NCI-H446 (cell line): ENCODE measurements around the gene NPAS3.

ENCODE experiments used
- DNase-seq, 2 experiments: peaks; one replicate each; lab custom pipeline; 2025; lab: John Stamatoyannopoulos, UW

NPAS3 gene

GRCh38 chr14:33381717-33382116, 443.0 kb downstream of the NPAS3 start:
- DNase-seq, result no peak

GRCh38 chr14:33386140-33386539, 447.5 kb downstream of the NPAS3 start:
- DNase-seq, result no peak

GRCh38 chr14:33386781-33387180, 448.1 kb downstream of the NPAS3 start:
- DNase-seq, result no peak

GRCh38 chr14:33390335-33390734, 451.7 kb downstream of the NPAS3 start:
- DNase-seq, result no peak

- DNase-seq, result no peak
Measured at GRCh38 chr14:33393231-33393894, 454.7 kb downstream of the NPAS3 start.

GRCh38 chr14:33393895-33394368, 455.3 kb downstream of the NPAS3 start:
- DNase-seq, result no peak

- DNase-seq, result no peak
Measured at GRCh38 chr14:33401311-33401710, 462.6 kb downstream of the NPAS3 start.

GRCh38 chr14:33402604-33403003, 463.9 kb downstream of the NPAS3 start:
- no peak for DNase-seq

- no peak for DNase-seq
Measured at GRCh38 chr14:33404054-33404453, 465.4 kb downstream of the NPAS3 start.

GRCh38 chr14:33404964-33405574, 466.4 kb downstream of the NPAS3 start:
- DNase-seq, result no peak

- no peak for DNase-seq
Measured at GRCh38 chr14:33406766-33407165, 468.1 kb downstream of the NPAS3 start.

GRCh38 chr14:33408291-33408690, 469.6 kb downstream of the NPAS3 start:
- DNase-seq, result no peak

GRCh38 chr14:33412450-33412849, 473.8 kb downstream of the NPAS3 start:
- no peak for DNase-seq

- DNase-seq, result no peak
Measured at GRCh38 chr14:33413381-33413780, 474.7 kb downstream of the NPAS3 start.

GRCh38 chr14:33414041-33414440, 475.4 kb downstream of the NPAS3 start:
- DNase-seq, result no peak

- DNase-seq, result no peak
Measured at GRCh38 chr14:33420051-33420627, 481.5 kb downstream of the NPAS3 start.

- DNase-seq, result no peak
Measured at GRCh38 chr14:33430414-33431035, 491.8 kb downstream of the NPAS3 start.

- DNase-seq, result peak in 1 of 2 experiments; percentile 16
Measured at GRCh38 chr14:33432407-33433023, 493.8 kb downstream of the NPAS3 start.

- no peak for DNase-seq
Measured at GRCh38 chr14:33433396-33433795, 494.7 kb downstream of the NPAS3 start.

GRCh38 chr14:33435911-33436689, 497.4 kb downstream of the NPAS3 start:
- no peak for DNase-seq

- DNase-seq, result no peak
Measured at GRCh38 chr14:33441633-33442032, 503.0 kb downstream of the NPAS3 start.

GRCh38 chr14:33444136-33444535, 505.5 kb downstream of the NPAS3 start:
- DNase-seq, result no peak
